HG02885 (cell line): ENCODE measurements around the gene PLBD1.

Experiments
- ATAC-seq: cut with Tn5 transposase; IDR thresholded peaks from one replicate; pipeline ENCODE4 v1.9.1; 2021; ENCODE audit warnings: mild to moderate bottlenecking; ENCODE audit not compliant: unreplicated experiment, poor library complexity

Gene PLBD1

DNA sequence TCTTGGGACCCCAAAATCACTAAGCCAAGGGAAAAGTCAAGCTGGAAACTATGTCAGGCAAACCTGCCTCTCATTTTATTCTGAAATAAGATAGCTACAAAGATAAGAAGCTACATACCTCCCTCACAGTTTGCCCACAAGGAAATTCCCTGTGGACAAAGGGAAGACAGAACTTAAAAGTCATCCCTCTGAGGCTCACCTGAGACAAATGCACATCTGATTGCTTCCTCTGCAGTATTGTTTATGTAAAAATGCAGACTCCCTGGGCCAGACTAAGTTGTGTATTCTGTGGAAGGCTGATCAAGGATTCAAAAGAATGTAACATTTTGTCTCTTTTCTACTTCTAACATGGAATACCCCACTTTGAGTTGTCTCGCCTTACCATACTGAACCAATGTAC, 2.5 kb upstream of the PLBD1 start:
- no peak for ATAC-seq

- no peak for ATAC-seq
These were observed 3.2 kb downstream of the PLBD1 start for GRCh38 chr12:14564336-14564959.

GRCh38 chr12:14563046-14563445, 4.6 kb downstream of the PLBD1 start:
- ATAC-seq: no peak

- ATAC-seq: no peak
These were observed 5.4 kb downstream of the PLBD1 start for GRCh38 chr12:14562279-14562678.

GRCh38 chr12:14561677-14562238, 5.9 kb downstream of the PLBD1 start:
- ATAC-seq: no peak

DNA sequence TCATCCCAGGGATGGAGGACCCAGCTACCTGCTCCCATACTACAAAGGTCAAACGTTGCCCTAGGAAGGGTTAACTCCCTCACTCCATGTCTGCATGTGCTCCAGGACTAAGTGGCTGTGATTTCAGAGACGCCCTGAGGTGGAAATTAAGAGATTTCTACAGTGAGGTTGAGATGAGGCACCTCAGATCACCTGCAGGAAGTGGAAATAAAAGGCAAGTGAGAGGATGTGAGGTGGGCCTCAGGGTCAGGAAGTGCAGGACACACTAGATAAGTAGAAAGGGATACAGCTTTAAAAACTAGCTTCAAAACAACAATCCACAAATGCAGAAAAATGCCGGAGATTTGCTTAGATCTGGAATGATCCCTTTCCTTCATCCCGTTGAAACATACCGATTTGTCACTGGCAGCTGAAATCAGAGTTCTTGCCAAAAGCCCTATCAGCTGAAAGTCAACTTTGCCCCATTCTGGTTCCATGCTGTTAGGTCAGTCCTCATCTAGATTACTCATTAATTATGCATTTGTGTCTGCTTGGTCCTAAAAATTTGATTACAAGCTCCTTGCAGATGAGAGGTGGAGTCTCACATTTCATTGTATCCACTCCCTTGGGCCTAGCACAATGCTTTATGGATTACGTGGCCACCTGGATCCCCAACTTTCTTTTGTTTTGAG, 6.6 kb downstream of the PLBD1 start:
- ATAC-seq: no peak

- ATAC-seq: no peak
These were observed 9.2 kb downstream of the PLBD1 start for GRCh38 chr12:14558473-14558959.

GRCh38 chr12:14557966-14558365, 9.7 kb downstream of the PLBD1 start:
- no peak for ATAC-seq

- no peak for ATAC-seq
These were observed 13.2 kb downstream of the PLBD1 start for GRCh38 chr12:14554281-14555007.

- no peak for ATAC-seq
These were observed 19.1 kb downstream of the PLBD1 start for GRCh38 chr12:14548609-14549008.

GRCh38 chr12:14547571-14547970, 20.1 kb downstream of the PLBD1 start:
- no peak for ATAC-seq

DNA sequence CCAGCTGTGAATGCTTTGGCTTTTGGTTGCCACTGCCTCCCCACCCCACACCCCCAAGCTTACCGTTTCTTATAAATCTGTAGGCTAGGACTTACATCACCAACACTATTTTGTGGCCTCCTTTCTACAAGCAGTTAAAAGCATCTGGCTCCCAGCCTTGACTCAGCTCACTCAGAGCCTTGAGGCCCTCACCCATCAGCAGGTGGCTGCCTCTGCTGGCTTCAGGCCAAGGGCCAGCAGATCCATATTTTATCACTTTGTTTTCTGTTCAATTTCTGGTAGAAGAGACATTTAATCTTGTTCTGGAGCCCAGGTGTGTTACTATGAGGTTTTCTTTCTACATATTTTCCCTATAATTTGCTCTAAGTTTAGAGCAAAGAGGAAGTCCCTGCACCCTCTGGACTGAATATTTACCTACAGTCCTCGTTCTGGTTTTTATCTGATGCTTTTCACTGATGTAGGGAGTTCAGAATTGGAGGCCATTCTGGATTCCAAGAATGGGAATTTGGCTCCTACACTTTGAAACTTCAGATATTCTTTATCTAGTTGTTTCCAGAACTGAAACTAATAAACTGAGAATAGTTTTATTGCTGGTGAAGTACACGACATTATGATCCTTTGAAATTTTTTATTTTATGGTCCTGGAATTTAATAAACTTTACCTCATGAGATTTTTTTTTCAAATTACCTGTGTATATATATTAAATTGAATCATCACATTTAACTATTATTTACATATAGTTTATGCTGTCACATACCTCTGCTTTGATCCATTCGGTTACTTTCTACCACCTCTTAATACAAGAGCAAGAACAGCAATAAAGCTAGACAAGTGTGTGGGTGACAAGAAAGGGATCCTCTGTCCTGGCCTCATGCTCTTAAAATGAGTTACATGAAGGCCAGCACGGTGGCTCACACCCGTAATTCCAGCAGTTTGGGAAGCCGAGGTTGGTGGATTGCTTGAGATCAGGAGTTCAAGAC, 22.2 kb downstream of the PLBD1 start:
- ATAC-seq: no peak

DNA sequence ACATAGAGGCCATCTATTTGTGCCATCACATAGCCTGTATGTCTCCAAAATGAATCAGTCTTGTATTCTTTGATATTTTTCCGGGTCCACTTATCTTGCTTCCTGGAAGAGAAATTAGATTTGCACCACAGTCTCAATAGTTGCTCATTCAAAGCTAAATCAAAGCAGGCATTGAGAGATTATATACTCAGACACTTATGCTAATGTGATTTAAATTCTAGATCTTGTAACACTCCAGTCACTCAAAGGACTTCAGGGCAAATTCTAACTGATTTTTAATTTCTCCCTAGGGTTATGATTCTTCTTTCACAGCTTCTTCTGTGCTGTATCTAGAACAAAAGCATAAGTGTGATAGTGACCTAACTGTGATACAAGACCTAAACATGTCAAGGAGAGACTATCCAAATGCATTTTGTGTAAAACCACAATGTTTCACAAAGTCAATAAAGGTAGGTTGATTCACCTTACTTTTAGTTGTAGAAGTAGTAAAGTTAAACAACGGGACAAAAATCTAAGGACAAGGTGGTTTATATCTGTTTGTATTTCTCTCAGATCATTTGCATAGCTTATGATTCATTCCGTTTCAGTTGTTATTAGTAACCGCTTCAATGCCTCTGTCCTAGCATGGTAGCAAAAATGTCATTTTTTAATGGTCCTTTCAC, 26.8 kb downstream of the PLBD1 start:
- peak; percentile 75 for ATAC-seq

DNA sequence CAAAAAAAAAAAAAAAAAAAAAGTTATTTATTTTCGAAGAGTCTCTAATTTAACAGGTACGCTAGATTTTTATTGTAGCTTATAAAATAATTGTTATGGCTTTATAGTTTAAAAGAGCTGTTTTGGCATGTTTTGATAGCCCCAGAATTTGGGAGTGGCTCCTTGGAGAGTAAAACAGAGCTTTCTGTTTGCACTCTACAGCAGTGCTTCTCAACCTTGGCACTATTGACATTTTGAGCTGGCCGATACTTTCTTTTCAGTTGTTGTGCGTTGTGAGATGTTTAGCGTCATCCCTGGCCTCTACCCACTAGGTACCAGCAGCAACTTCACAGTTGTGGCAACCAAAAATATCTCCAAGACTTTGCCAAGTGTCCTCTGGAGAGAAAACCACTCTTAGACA, 30.6 kb downstream of the PLBD1 start:
- ATAC-seq: no peak

- no peak for ATAC-seq
These were observed 35.5 kb downstream of the PLBD1 start for GRCh38 chr12:14532152-14532551.

GRCh38 chr12:14525964-14526363, 41.7 kb downstream of the PLBD1 start:
- ATAC-seq: no peak

GRCh38 chr12:14521822-14522221, 45.9 kb downstream of the PLBD1 start:
- ATAC-seq: no peak

DNA sequence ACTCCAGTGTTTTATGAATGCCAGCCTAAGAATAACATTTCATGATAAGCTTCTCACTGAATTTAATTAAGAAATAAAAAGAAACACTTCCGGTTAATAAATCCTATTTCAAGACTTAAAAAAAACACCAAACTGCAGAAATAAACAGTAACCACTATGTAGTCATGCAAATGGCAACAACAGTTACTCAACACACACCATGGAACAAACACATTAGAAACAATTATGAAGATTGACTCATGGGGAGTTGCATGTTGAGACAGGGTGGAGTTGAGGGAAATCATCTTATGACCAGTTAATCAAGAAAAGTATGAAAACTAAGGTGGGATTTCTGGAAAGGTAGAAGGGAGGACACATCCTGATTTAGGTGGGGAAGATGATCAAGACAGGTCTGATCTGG, 52.7 kb downstream of the PLBD1 start:
- no peak for ATAC-seq

- ATAC-seq: peak; percentile 67
These were observed 53.4 kb downstream of the PLBD1 start for GRCh38 chr12:14514154-14514842.
